Activated naive CD4-positive, alpha-beta T cell treated with Interleukin-2 at 50 U/mL for 16 hours (primary cell): Measurements from ENCODE around the gene PHLDB3.
A peak's percentile ranks its signal among the peaks of the same experiment; 100 is the strongest.

ENCODE experiments used
- DNase-seq: peaks from one replicate; pipeline ENCODE4 v3.0.0-alpha.2; 2020

Gene PHLDB3

DNA sequence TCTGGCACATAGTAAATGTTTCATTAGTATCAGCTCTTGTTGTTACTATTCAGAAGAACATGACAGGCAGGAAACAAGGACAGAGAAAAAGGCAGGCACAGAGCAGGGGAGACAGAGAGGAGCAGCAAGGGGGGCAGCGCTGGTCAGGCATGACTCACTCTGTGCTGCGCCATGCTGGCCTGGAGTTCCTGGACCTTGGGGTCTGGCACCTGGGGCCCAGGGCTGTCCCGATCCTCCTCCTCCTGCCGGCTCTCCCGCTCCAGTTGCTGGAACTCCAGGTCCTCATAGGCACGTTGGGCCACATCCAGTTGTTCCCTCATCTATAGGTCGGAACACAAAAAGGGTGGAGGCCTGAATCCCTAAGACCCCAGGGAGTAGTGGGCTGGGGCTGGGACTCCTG is 7.6 kb downstream of the PHLDB3 start:
- DNase-seq = no peak

DNA sequence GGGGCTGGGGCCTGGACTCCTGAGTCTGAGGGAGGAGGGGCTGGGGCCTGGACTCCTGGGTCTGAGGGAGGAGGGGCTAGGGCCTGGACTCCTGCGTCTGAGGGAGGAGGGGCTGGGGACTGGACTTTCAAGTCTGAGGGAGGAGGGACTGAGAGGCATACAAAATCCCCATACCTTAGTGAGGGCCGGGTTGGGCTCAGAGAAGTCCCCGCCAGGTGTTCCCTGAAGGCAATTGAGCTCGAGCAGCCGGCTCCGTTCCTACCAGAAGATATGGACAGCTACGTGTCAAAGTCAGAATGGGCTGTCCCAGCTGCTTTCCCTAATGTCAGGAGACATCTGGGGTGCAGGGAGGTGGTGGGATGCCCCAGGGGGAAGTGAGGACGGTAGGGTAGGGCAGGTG is 9.5 kb downstream of the PHLDB3 start:
- no peak for DNase-seq

DNA sequence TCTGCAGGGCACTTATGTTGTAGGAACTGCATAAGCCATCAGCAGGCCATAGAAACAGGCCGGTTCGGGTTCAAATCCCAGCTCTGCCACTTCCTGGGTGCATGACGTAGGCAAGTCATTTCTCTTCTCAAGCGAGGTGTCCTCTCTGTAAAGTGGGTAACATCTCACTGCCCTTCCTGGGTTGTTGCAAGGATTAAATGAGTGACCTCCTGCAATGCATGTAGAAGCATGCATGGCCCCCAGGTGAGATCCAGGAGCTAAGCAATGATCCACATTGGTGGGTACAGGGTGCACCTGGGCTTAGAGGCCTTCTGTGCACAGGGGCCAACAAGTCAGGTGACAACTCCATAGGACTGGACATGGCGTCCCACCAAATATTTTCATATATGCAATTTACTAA is 13.8 kb downstream of the PHLDB3 start:
- DNase-seq = no peak

GRCh38 chr19:43489979-43490599 is 14.5 kb downstream of the PHLDB3 start:
- no peak for DNase-seq

- no peak for DNase-seq
Observed at GRCh38 chr19:43489310-43489709, 15.2 kb downstream of the PHLDB3 start.

- DNase-seq = no peak
Observed at GRCh38 chr19:43488179-43488578, 16.4 kb downstream of the PHLDB3 start.

DNA sequence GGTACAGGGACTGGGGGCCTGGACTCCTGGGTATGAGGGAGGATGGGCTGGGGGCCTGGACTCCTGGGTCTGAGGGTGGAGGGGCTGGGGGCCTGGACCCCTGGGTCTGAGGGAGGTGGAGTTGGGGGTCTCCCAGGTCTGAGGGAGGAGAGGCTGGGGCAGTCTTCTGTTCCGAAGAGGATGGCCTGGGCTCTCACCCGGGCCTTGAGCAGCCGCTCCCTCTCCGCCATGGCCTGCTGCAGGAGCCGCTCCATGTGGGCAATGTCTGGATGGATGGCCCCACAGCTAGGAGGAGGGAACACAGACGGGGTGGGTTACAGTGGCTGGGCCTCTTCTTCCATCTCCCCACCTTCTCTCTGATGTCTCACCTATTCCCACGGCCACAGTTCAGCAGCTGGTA is 18.1 kb downstream of the PHLDB3 start:
- no peak for DNase-seq

- no peak for DNase-seq
Observed at GRCh38 chr19:43485951-43486350, 18.6 kb downstream of the PHLDB3 start.

DNA sequence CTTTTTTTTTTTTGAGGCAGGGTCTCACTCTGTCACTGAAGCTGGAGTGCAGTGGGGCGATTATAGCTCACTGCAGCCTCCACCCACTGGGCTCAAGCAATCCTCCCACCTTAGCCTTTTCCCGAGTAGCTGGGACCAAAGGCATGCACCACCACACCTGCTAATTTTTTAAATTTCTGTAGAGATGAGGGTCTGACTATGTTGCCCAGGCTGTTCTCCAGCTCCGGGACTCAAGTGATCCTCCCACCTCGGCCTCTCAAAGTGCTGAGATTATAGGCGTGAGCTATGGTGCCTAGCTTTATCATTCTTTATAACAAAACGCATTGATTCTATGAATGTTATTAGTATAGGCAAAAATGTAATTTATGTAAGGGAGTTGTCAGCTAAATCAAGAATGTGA is 21.3 kb downstream of the PHLDB3 start:
- DNase-seq = no peak

DNA sequence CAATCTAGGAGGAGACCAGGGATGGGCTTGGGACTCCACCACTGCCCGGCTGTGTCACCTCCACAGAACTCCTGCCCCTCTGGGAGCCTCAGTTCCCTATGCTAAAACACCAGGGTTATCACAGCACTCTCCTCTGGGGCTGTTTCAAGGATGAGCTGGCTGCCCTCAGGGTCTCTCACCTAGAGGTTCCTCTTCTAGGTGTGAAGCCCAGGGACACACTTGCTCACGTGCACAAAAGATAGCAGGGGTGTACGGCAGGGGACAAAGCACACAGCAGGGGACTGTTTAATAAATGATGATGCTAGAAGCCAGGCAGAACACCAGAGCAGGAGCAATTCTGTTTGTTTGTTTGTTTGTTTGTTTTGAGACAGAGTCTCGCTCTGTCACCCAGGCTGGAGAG is 22.4 kb downstream of the PHLDB3 start:
- DNase-seq = no peak

GRCh38 chr19:43481701-43482100 is 22.8 kb downstream of the PHLDB3 start:
- DNase-seq = no peak

DNA sequence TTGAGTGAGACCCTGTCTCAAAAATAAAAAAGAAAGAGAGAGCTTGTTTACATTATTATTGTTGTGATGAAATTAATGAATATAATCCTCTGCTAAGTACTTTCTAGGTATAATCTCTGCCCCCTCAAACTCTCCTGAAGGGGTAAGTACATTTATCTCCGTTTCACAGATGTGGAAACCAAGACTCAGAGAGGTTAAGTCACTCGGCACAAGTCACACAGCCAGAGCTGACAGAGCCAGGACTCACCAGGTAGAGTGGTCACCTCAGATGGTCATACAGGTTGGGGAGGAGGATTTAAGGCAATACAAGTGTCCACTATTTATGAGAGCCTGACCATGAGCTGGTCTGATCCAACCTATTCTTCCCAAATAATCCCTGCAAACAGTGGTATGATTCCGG is 24.0 kb downstream of the PHLDB3 start:
- DNase-seq = no peak

GRCh38 chr19:43479961-43480561 is 24.5 kb downstream of the PHLDB3 start:
- DNase-seq = no peak

DNA sequence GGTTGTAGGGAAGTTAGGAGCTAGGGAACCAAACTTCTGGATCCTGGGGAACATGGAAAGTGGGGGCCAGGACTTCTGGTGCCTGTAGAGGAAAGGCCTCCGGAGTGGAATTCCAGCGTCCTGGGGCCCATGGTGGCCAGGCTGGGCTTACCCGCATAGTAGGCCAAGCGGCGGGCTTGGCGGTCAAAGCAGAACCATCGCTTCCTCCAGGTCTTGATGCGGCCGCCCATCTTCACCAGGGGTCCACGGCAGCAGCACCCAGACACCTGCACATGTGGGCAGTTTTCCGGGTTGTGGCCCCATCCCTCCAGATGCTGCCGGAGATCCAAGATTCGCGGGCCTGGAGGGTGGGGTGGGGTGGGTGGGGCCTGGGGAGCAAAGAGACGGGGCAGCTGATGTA is 25.3 kb downstream of the PHLDB3 start:
- no peak for DNase-seq

DNA sequence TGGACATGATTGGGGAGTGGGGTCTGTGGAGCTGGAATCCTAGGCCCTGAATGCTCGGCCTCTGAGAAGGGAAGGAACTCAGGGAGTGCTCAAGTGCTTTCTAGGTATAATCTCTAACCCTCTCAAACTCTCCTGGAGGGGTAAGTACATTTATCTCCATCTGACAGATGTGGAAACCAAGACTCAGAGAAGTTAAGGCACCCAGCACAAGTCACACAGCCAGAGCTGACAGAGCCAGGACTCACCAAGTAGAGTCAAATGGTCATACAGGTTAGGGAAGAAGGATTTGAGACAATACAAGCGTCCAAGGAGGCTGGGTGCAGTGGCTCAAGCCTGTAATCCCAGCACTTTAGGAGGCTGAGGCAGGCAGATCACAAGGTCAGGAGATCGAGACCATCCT is 26.2 kb downstream of the PHLDB3 start:
- DNase-seq = no peak

DNA sequence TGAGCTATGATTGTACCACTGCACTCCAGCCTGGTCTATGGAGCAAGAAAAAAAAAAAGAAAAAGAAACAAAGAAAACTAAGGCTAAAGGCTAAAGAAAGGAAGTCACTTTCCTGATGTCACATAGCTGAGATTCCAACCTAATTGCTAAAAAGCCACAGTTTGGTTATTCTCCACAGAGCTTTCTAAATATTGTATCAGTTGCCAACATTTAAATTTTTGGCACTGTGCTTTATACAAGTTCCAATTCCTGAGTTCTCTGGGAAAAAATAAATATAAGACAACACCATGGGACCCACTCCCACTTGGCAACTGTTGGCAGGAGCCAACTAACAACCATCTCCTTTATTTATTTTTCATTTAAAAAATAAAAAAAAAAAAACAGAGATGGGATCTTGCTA is 27.9 kb downstream of the PHLDB3 start:
- no peak for DNase-seq

GRCh38 chr19:43474986-43475705 is 29.4 kb downstream of the PHLDB3 start:
- peak; percentile 93 for DNase-seq

GRCh38 chr19:43474487-43474886 is 30.1 kb downstream of the PHLDB3 start:
- DNase-seq = no peak

- no peak for DNase-seq
Observed at GRCh38 chr19:43471091-43471490, 33.5 kb downstream of the PHLDB3 start.

DNA sequence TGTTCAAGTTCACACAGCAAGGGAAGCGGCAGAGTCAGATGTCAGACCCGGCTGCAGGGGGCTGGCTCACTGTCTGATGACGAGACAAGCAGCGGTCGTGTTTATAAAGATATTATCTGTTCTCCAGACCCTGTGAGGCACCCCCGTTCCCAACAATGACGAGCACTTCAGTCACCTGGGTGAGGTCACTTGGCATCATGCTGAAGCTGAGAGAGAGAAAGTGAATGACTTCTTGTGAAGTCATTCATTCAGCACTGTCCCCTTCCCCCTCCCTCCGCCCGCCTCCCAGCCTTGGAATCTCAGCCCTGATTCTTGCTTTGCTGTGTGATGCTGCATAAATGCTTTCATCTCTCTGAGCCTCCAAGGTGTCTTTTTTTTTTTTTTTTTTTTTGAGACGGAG is 34.3 kb downstream of the PHLDB3 start:
- no peak for DNase-seq

GRCh38 chr19:43469160-43469480 is 35.4 kb downstream of the PHLDB3 start:
- DNase-seq = no peak

- DNase-seq = no peak
Observed at GRCh38 chr19:43468354-43469159, 36.0 kb downstream of the PHLDB3 start.

DNA sequence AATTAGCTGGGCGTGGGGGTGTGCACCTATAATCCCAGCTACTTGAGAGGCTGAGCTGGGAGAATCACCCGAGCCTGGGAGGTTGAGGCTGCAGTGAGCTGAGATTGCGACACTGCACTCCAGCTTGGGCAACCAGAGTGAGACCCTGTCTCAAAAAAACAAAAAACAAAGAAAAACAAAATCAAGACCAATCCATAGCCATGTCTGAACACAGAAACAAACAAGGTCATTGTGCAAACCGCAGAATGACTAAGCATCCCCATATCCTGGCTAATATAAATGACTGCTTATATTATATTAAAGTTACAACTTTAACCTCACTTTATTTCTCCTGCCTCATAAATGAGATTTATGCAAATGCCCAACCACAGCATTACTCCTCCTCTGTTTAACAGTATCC is 36.8 kb downstream of the PHLDB3 start:
- DNase-seq = no peak

DNA sequence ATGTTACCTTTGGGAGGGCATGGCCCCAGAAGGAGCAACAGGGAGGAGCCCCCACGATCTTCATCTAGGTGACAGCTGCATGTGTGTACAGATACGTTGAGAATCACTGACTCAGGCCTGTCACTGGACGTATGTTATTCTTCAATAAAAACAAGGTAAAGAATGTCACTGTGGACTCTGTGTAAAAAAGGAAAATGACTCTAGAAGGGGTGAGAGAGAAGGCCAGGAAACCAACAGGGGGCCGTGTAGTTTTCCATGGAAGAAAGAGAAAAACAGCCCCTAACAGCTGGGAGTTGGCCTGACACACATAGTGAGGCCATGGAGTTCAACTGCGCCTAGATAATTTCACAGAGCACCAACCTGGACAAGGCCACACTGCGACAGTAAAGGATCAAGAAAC is 37.3 kb downstream of the PHLDB3 start:
- DNase-seq = no peak
